AG04450 (cell line): ENCODE measurements around the gene DNAJC4. TPM values are rescaled to one million over a fixed set of nuclear protein-coding genes. Genes with fewer than 3 reads are reported as not detected.

Source experiments
- CTCF ChIA-PET: fragments of 300-600, 350-600 bp; formaldehyde crosslinking; extraction: SDS; loops from one replicate; lab custom pipeline; 2022; ENCODE audit warnings: antibody characterized with exemption, inconsistent platforms; lab: Charles Lee
- POLR2A ChIA-PET: fragments of 350-600 bp; formaldehyde crosslinking; extraction: SDS; loops from one replicate; lab custom pipeline; 2021; ENCODE audit warnings: antibody characterized with exemption, inconsistent platforms; lab: Yijun Ruan, JAX
- DNase-seq: peaks from one replicate; pipeline ENCODE4 v3.0.0-alpha.2; 2011; ENCODE audit warnings: low read depth, low spot score
- H3K27ac ChIP-seq: one replicate; pipeline ENCODE4 v1.5.1; 2012; ENCODE audit warnings: low read depth, low read length, control low read depth
- H3K27me3 ChIP-seq: one replicate; pipeline ENCODE4 v1.6.0; 2012; ENCODE audit warnings: low read length; ENCODE audit not compliant: control insufficient read depth, insufficient read depth
- H3K4me3 ChIP-seq: 2 replicates; pipeline ENCODE4 v1.5.1; 2011; ENCODE audit warnings: mild to moderate bottlenecking, low read depth, low read length, control low read depth
- H3K9me3 ChIP-seq: 2 replicates; pipeline ENCODE4 v1.5.1; 2012; ENCODE audit warnings: low read length; ENCODE audit not compliant: control insufficient read depth, insufficient read depth
- CTCF ChIP-seq: IDR thresholded peaks from 2 replicates; pipeline ENCODE4 v1.5.1; 2011; ENCODE audit warnings: low read depth, low read length, control low read depth, inconsistent platforms
- polyA plus RNA-seq: library from polyadenylated mRNA; depleted of rRNA; stranded (reverse); fragments of >200 nt; gene quantifications from 2 replicates; pipeline ENCODE4 v1.2.3, GENCODE V29; 2011

DNAJC4 gene
- polyA plus RNA-seq, 1 experiment: 18.7 TPM

DNA sequence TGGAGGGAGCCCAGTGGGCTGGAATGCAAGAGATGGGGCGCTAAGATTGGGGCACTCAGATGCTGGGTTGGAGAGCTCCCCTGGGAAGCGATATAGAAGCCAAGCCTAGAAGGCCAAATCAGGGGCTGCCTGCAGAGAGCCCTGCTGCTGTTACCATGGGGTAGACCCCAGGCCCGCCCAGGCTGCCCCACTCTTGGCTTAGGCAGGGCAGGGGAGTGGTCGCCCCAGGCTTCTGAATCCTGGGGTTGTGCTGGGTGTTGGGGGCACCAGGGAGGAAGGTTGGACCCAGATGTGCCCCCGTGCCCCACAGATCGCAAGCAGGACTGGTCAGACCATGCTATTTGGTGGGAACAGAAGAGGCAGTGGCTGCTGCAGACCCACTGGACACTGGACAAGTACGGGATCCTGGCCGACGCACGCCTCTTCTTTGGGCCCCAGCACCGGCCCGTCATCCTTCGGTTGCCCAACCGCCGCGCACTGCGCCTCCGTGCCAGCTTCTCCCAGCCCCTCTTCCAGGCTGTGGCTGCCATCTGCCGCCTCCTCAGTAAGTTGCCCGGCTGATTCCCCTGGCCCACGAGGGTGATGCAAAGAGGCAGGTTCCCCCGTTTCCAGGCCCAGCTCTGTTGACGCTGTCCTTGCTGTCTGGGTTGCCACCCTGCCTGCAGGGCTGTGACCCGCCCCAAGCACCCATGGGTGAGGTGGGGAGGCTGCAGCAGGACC is 19.9 kb upstream of the DNAJC4 start:
- no peaks in the 10 kb centered on the region; the same call in 1 of the 2 replicates for H3K9me3 ChIP-seq
- no peak for DNase-seq
- H3K27ac ChIP-seq: no peak overlapping the region
- H3K27me3 ChIP-seq: no peaks in the 10 kb centered on the region
- ChIA-PET POLR2A (interaction anchor here (0.9 to 2.3 kb wide), 2 partner anchors 10 to 13 kb away, joined by 3 to 6 read pairs; no protein-coding TSS in a partner anchor), CTCF (no interaction called here)
- no peak overlapping the region for H3K4me3 ChIP-seq
- TF ChIP-seq CTCF: no peak

DNA sequence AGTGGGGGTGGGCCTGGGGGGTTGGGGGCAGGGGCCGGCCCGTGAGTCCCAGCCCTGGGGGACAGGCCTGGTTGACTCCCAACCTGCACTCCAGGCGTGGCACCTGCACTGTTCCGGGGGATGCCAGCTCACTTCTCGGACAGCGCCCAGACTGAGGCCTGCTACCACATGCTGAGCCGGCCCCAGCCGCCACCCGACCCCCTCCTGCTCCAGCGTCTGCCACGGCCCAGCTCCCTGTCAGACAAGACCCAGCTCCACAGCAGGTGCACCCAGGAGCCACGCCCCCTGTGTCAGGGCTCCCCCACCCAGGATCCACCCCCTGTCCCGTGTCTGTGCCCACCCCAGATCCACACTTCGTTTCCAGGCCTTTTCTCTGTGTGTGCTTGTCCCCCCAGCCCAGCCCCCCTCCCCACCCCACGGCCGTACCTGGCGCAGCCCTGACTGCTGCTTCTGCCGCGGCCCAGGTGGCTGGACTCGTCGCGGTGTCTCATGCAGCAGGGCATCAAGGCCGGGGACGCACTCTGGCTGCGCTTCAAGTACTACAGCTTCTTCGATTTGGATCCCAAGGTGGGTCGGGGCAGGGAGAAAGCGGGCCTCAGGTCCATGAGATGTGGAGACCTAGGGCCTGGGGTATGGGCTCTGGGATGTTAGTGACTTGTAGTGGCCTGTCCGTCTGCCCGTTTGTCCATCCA is 19.0 kb upstream of the DNAJC4 start:
- no peak overlapping the region for H3K4me3 ChIP-seq
- ChIA-PET POLR2A (interaction anchor here (2.3 kb wide), 1 partner anchor 12 kb away, joined by 6 read pairs; no protein-coding TSS in a partner anchor), CTCF (interaction anchor here (1.0 to 1.3 kb wide), 2 partner anchors 92 to 93 kb away, joined by 3 to 4 read pairs; no protein-coding TSS in a partner anchor)
- H3K27ac ChIP-seq: no peak overlapping the region
- H3K9me3 ChIP-seq: no peaks in the 10 kb centered on the region; the same call in 1 of the 2 replicates
- DNase-seq: no peak
- TF ChIP-seq CTCF: no peak
- H3K27me3 ChIP-seq: no peaks in the 10 kb centered on the region

DNA sequence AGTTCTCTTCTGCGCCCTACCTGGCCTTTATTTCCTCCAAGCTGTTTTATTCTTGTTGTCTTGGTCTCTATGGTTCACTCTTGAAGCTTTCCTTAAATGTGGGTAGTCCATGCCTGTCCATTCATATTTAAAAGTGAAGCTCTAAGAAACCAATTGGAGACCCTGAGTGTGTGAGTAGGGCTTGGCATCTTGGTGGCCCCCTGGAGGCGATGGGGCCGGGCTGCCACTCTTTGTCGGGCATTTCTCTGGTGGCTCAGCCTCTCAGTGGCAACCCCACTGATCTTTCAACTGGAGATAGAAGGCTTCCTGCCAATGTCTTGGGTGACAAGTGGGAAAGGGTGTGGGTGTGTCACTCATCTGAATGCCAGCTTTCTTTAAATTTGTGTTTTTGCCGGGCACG is 13.5 kb upstream of the DNAJC4 start:
- Histone ChIP-seq H3K27ac (no peak overlapping the region), H3K9me3 (no peaks in the 10 kb centered on the region), H3K27me3 (no peaks in the 10 kb centered on the region), H3K4me3 (no peak overlapping the region)
- CTCF ChIA-PET: interaction anchor here (6.1 kb wide), 1 partner anchor 12 kb away, joined by 34 read pairs; no protein-coding TSS in a partner anchor
- POLR2A ChIA-PET: interaction anchor here (0.7 to 0.9 kb wide), 2 partner anchors 8 to 9 kb away, joined by 3 to 6 read pairs; no protein-coding TSS in a partner anchor
- DNase-seq: no peak
- no peak for TF ChIP-seq CTCF

GRCh38 chr11:64218628-64219353 is 11.6 kb upstream of the DNAJC4 start:
- no peak for TF ChIP-seq CTCF
- Histone ChIP-seq H3K27me3 (no peaks in the 10 kb centered on the region), H3K27ac (no peak overlapping the region), H3K9me3 (no peaks in the 10 kb centered on the region), H3K4me3 (no peak overlapping the region)
- POLR2A ChIA-PET: interaction anchor here (0.8 kb wide), 1 partner anchor 8 kb away, joined by 3 read pairs; no protein-coding TSS in a partner anchor
- no peak for DNase-seq
- CTCF ChIA-PET: interaction anchor here (1.0 kb wide), 1 partner anchor 85 kb away, joined by 3 read pairs; no protein-coding TSS in a partner anchor
